SK-N-SH (cell line): ENCODE results near the gene TNFRSF14. TPM values are rescaled to one million over a fixed set of nuclear protein-coding genes. Genes with fewer than 3 reads are reported as not detected.

ENCODE experiments used
- CTCF ChIA-PET: fragments of 300-600, 350-600 bp; formaldehyde crosslinking; extraction: SDS; loops from one replicate; lab custom pipeline; 2021; lab: Yijun Ruan, JAX
- POLR2A ChIA-PET: fragments of 350-600 bp; sonication (Branson Sonifier 250); formaldehyde crosslinking; extraction: SDS; loops from one replicate; lab custom pipeline; 2020; ENCODE audit warnings: antibody characterized with exemption, inconsistent platforms; lab: Yijun Ruan, JAX
- DNase-seq: peaks from one replicate; pipeline ENCODE4 v3.0.0; 2012
- H2AFZ ChIP-seq: fragments of 200-600 bp; sonication (generic); 2 replicates; pipeline ENCODE4 v1.8.1; 2016; ENCODE audit warnings: antibody characterized with exemption, mild to moderate bottlenecking, low read depth
- H3F3A ChIP-seq: fragments of 200-600 bp; sonication (generic); replicated peaks from 2 replicates; pipeline ENCODE3; 2016; ENCODE audit warnings: antibody characterized with exemption, mild to moderate bottlenecking; ENCODE audit not compliant: insufficient read depth
- H3K27ac ChIP-seq, 2 experiments: fragments of 200-500 bp in 1 of 2; fragments of 200-600 bp in 1 of 2; sonication (Bioruptor generic) in 1 of 2; sonication (generic), shearing (Covaris generic) in 1 of 2; 2 replicates each; pipeline versions ENCODE4 v1.5.1 to v1.6.1; 2014 to 2016; ENCODE audit warnings: low read depth in 2 of 2, inconsistent platforms in 1 of 2, low read length in 1 of 2, mild to moderate bottlenecking in 1 of 2, mixed read lengths in 1 of 2
- H3K27me3 ChIP-seq: fragments of 200-600 bp; sonication (generic), shearing (Covaris generic); 2 replicates; pipeline ENCODE4 v1.6.1; 2016; ENCODE audit warnings: mixed run types; ENCODE audit not compliant: insufficient read depth
- H3K36me3 ChIP-seq, 2 experiments: fragments of 200-500 bp in 1 of 2; fragments of 200-600 bp in 1 of 2; sonication (Bioruptor generic) in 1 of 2; sonication (generic) in 1 of 2; replicated peaks in 1 of 2; 2 replicates each; pipeline versions ENCODE3 to v1.5.1; 2014 to 2016; ENCODE audit warnings: low read length in 1 of 2, mild to moderate bottlenecking in 1 of 2; ENCODE audit not compliant: insufficient read depth in 2 of 2, control insufficient read depth in 1 of 2
- H3K4me1 ChIP-seq, 2 experiments: fragments of 200-500 bp in 1 of 2; fragments of 200-600 bp in 1 of 2; sonication (Bioruptor generic) in 1 of 2; sonication (generic), shearing (Covaris generic) in 1 of 2; 2 replicates each; pipeline versions ENCODE4 v1.5.1 to v1.6.1; 2014 to 2016; ENCODE audit warnings: low read depth in 1 of 2, low read length in 1 of 2, mixed run types in 1 of 2; ENCODE audit not compliant: insufficient read depth in 2 of 2, control insufficient read depth in 1 of 2
- H3K4me2 ChIP-seq: fragments of 200-600 bp; sonication (generic), shearing (Covaris generic); 2 replicates; pipeline ENCODE4 v1.6.1; 2017; ENCODE audit warnings: mixed run types
- H3K4me3 ChIP-seq, 2 experiments: fragments of 200-500 bp in 1 of 2; fragments of 200-600 bp in 1 of 2; sonication (Bioruptor generic) in 1 of 2; sonication (generic), shearing (Covaris generic) in 1 of 2; 2 replicates each; pipeline versions ENCODE4 v1.5.1 to v1.8.1; 2014 to 2016; ENCODE audit warnings: low read depth in 2 of 2, inconsistent platforms in 1 of 2, low read length in 1 of 2, mild to moderate bottlenecking in 1 of 2, mixed read lengths in 1 of 2, moderate library complexity in 1 of 2
- H3K79me2 ChIP-seq: fragments of 200-600 bp; sonication (generic); 2 replicates; pipeline ENCODE4 v1.8.1; 2017; ENCODE audit warnings: mild to moderate bottlenecking; ENCODE audit not compliant: insufficient read depth
- H3K9ac ChIP-seq: fragments of 200-600 bp; sonication (generic); 2 replicates; pipeline ENCODE4 v1.6.1; 2017; ENCODE audit warnings: mixed run types
- H3K9me2 ChIP-seq: fragments of 200-600 bp; sonication (generic); 2 replicates; pipeline ENCODE4 v1.6.1; 2017; ENCODE audit warnings: mixed run types
- H3K9me3 ChIP-seq: fragments of 200-600 bp; sonication (generic); 2 replicates; pipeline ENCODE4 v1.6.1; 2017; ENCODE audit warnings: mixed run types, mild to moderate bottlenecking, moderate library complexity
- H4K20me1 ChIP-seq: fragments of 200-600 bp; sonication (generic); 2 replicates; pipeline ENCODE4 v1.6.1; 2017; ENCODE audit warnings: mild to moderate bottlenecking, mixed run types; ENCODE audit not compliant: insufficient read depth
- CHD2 ChIP-seq: fragments of 150-350 bp; IDR thresholded peaks from 2 replicates; pipeline ENCODE4 v1.6.1; 2018; ENCODE audit warnings: low read length; ENCODE audit not compliant: partially characterized antibody
- FOXJ3 ChIP-seq: sonication (generic); formaldehyde crosslinking; IDR thresholded peaks from 2 replicates; pipeline ENCODE4 v1.5.1; 2020; ENCODE audit warnings: mild to moderate bottlenecking, missing genetic modification reagents
- MEF2A ChIP-seq: IDR thresholded peaks from 2 replicates; pipeline ENCODE4 v1.4.0; 2012; ENCODE audit warnings: low read depth, borderline replicate concordance
- POLR2AphosphoS5 ChIP-seq: IDR thresholded peaks from 2 replicates; pipeline ENCODE4 v1.6.1; 2012; ENCODE audit warnings: low read depth, low read length
- RAD21 ChIP-seq: IDR thresholded peaks from 2 replicates; pipeline ENCODE4 v1.6.1; 2012; ENCODE audit warnings: mild to moderate bottlenecking, low read length
- RCOR1 ChIP-seq: fragments of 150-350 bp; IDR thresholded peaks from 2 replicates; pipeline ENCODE4 v1.6.1; 2017; ENCODE audit warnings: antibody characterized with exemption, low read length
- SIN3A ChIP-seq: IDR thresholded peaks from 2 replicates; pipeline ENCODE4 v1.6.1; 2012; ENCODE audit warnings: low read depth, mild to moderate bottlenecking, low read length, moderate library complexity, borderline replicate concordance
- TAF1 ChIP-seq: IDR thresholded peaks from 2 replicates; pipeline ENCODE4 v1.6.1; 2012; ENCODE audit warnings: low read depth, mild to moderate bottlenecking, low read length, moderate library complexity, borderline replicate concordance
- TCF12 ChIP-seq: IDR thresholded peaks from 2 replicates; pipeline ENCODE4 v1.4.0; 2012
- YY1 ChIP-seq: IDR thresholded peaks from 2 replicates; pipeline ENCODE4 v1.4.0; 2012; ENCODE audit warnings: low read depth, mild to moderate bottlenecking
- WGBS: methylation state at CpG from one replicate; pipeline ENCODE4 v1.1.6; 2017; ENCODE audit warnings: low lambda C conversion rate; 5-methylcytosine and 5-hydroxymethylcytosine counted together
- polyA plus RNA-seq, 3 experiments: library from polyadenylated mRNA; depleted of rRNA; stranded (reverse); fragments of >200 nt; gene quantifications; 2 replicates each; pipeline ENCODE4 v1.2.3, GENCODE V29; 2012
- TF ChIP-seq, protein P1 (sequence below): IDR thresholded peaks from 2 replicates; pipeline ENCODE4 v1.4.0; 2012; ENCODE audit warnings: low read depth
- TF ChIP-seq, protein P2 (sequence below): IDR thresholded peaks from 2 replicates; pipeline ENCODE4; 2012

TNFRSF14 gene
- polyA plus RNA-seq, 1 of the 3 experiments (the other 2 are of a cell fraction): 0.28 TPM

DNA sequence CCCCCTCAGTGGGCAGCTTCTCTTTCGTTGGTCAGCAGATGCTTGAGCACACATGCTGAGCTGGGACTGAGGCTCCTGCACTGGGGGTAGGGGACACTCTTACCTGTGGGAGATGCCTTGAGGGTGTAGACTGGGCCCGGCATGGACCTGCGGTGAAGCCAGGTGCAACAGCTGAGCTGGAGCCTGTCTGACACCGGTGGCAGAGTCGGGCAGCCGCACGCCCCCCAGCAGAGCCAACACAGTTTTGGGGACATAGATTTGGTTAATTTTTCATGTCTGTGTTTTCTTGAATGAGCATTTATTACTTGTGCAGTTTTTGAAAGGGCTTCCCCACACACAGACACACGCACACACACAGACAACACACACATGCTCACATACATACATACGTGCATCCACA, 20.2 kb upstream of the TNFRSF14 start:
- ChIA-PET CTCF (interaction anchor here (1.0 to 7.7 kb wide), 3 partner anchors 8 to 12 kb away, joined by 4 to 35 read pairs (median 21); no protein-coding TSS in a partner anchor), POLR2A (interaction anchor here (1.0 kb wide), 1 partner anchor 10 kb away, joined by 3 read pairs; the partner anchor contains the start of gene PANK4)
- 86% methylated on average over 3 of the region's 9 CpGs for WGBS
- Histone ChIP-seq H3K27me3 (0 out of 2 replicates have a peak, but pooled peaks cover 1% of the 10 kb centered on the region), H3K4me3 (no peak overlapping the region), H3F3A (no peaks in the 10 kb centered on the region), H3K9me2 (no peaks in the 10 kb centered on the region), H3K79me2 (no peaks in the 10 kb centered on the region), H2AFZ (no peak overlapping the region), H4K20me1 (no peaks in the 10 kb centered on the region)
- TF ChIP-seq RCOR1 (no peak), TAF1 (no peak), TCF12 (no peak), CHD2 (no peak), MEF2A (no peak), SIN3A (no peak), YY1 (no peak), RAD21 (no peak), POLR2AphosphoS5 (no peak), FOXJ3 (no peak)
- TF ChIP-seq, protein P1, sequence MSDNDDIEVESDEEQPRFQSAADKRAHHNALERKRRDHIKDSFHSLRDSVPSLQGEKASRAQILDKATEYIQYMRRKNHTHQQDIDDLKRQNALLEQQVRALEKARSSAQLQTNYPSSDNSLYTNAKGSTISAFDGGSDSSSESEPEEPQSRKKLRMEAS: no peak
- TF ChIP-seq, protein P2, sequence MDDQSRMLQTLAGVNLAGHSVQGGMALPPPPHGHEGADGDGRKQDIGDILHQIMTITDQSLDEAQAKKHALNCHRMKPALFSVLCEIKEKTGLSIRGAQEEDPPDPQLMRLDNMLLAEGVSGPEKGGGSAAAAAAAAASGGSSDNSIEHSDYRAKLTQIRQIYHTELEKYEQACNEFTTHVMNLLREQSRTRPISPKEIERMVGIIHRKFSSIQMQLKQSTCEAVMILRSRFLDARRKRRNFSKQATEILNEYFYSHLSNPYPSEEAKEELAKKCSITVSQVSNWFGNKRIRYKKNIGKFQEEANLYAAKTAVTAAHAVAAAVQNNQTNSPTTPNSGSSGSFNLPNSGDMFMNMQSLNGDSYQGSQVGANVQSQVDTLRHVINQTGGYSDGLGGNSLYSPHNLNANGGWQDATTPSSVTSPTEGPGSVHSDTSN: no peak
- TF ChIP-seq, all 33 proteins: peak for 0
- DNase-seq: no peak
- H3K27ac ChIP-seq: no peak overlapping the region
- H3K4me2 ChIP-seq: no peak overlapping the region
- H3K4me1 ChIP-seq: peaks cover 0 to 4% of the 10 kb centered on the region in 2 experiments; a peak in 1 of 4 replicates
- H3K36me3 ChIP-seq: no peaks in the 10 kb centered on the region
- no peak overlapping the region for H3K9ac ChIP-seq
- no peaks in the 10 kb centered on the region for H3K9me3 ChIP-seq

DNA sequence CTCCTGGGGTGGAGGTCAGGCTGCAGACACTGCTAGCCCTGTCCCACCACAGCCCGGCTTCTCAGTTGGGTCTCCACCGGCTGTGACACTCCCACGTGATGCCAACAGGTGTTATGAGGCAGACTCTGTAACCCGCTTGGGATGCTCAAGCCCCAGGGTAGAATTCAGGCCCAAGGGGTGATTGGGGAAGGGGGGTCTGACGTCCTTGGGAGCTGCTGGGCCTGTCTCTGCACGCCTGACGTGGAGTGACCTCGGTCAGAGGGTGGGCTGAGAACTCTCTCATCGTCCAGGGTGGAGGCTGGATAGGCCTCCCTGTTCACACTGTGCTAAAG, 18.4 kb upstream of the TNFRSF14 start:
- Histone ChIP-seq H3K27me3 (no peaks in the 10 kb centered on the region), H3K9me2 (no peaks in the 10 kb centered on the region), H3K4me3 (no peak overlapping the region), H4K20me1 (no peaks in the 10 kb centered on the region), H3K9me3 (no peaks in the 10 kb centered on the region), H3K27ac (no peak overlapping the region), H3K9ac (no peak overlapping the region), H3K79me2 (no peaks in the 10 kb centered on the region), H2AFZ (no peak overlapping the region), H3K4me2 (no peak overlapping the region), H3K4me1 (peaks cover 0 to 13% of the 10 kb centered on the region in 2 experiments; a peak in 1 of 4 replicates), H3F3A (no peaks in the 10 kb centered on the region), H3K36me3 (no peaks in the 10 kb centered on the region)
- ChIA-PET CTCF (no interaction called here), POLR2A (no interaction called here)
- TF ChIP-seq TAF1: no peak
- DNase-seq: no peak
- WGBS: no CpG with 5 or more reads among the region's 9 CpGs
